HL-60 (cell line): ENCODE data around the gene EPB41L2.

ENCODE experiments used
- DNase-seq, 2 experiments: peaks; one replicate each; pipeline ENCODE4 v3.0.0-alpha.2; 2010 to 2020; ENCODE audit warnings: low read depth in 1 of 2, low spot score in 1 of 2
- H3K27ac ChIP-seq: fragments of 250-450 bp; sonication (Bioruptor Pico); replicated peaks from 2 replicates; pipeline ENCODE4 v1.5.1; 2020; ENCODE audit warnings: mild to moderate bottlenecking, moderate library complexity
- H3K27me3 ChIP-seq: fragments of 250-450 bp; sonication (Bioruptor Pico); 2 replicates; pipeline ENCODE4 v1.5.1; 2021; ENCODE audit warnings: mild to moderate bottlenecking, moderate library complexity; ENCODE audit not compliant: insufficient read depth, poor library complexity, severe bottlenecking
- H3K4me3 ChIP-seq: replicated peaks from 2 replicates; pipeline ENCODE4 v1.5.1; 2011; ENCODE audit warnings: mild to moderate bottlenecking, control low read depth, low read length; ENCODE audit not compliant: insufficient read depth
- GABPA ChIP-seq: IDR thresholded peaks from 2 replicates; pipeline ENCODE4 v1.6.1; 2012; ENCODE audit warnings: low read depth
- POLR2AphosphoS5 ChIP-seq: IDR thresholded peaks from 2 replicates; pipeline ENCODE4 v1.6.1; 2012; ENCODE audit warnings: low read depth
- REST ChIP-seq: IDR thresholded peaks from 2 replicates; pipeline ENCODE4 v1.6.1; 2012; ENCODE audit warnings: low read depth; ENCODE audit not compliant: insufficient replicate concordance
- SPI1 ChIP-seq: IDR thresholded peaks from 2 replicates; pipeline ENCODE4 v1.6.1; 2012; ENCODE audit warnings: low read depth, mild to moderate bottlenecking, borderline replicate concordance
- TF ChIP-seq, protein P1 (sequence below): IDR thresholded peaks from one replicate; pipeline ENCODE4 v1.5.1; 2011; ENCODE audit warnings: low read length, control low read depth, inconsistent platforms; ENCODE audit not compliant: insufficient read depth

Gene EPB41L2

DNA sequence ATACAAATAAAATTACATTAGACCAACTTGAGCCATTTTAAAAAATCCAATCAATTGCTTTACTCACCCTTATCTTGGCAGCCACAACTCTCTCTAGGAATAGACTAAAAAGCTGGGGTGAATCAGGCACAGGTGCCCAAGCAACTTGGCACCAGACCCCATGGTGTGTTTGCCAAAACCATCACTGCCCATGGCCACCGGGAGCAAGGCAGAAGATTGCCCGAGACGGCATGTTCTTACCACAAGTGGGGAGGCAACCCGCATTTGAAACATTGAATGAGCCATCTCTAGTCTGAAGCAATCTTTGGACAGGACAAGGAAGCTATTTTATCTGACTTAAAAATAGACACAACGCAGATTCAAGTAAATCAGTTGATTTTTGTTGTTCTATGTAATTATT, 166.8 kb downstream of the EPB41L2 start:
- DNase-seq: no peak
- TF ChIP-seq POLR2AphosphoS5 (no peak), REST (no peak), SPI1 (no peak), GABPA (no peak)
- TF ChIP-seq, protein P1, sequence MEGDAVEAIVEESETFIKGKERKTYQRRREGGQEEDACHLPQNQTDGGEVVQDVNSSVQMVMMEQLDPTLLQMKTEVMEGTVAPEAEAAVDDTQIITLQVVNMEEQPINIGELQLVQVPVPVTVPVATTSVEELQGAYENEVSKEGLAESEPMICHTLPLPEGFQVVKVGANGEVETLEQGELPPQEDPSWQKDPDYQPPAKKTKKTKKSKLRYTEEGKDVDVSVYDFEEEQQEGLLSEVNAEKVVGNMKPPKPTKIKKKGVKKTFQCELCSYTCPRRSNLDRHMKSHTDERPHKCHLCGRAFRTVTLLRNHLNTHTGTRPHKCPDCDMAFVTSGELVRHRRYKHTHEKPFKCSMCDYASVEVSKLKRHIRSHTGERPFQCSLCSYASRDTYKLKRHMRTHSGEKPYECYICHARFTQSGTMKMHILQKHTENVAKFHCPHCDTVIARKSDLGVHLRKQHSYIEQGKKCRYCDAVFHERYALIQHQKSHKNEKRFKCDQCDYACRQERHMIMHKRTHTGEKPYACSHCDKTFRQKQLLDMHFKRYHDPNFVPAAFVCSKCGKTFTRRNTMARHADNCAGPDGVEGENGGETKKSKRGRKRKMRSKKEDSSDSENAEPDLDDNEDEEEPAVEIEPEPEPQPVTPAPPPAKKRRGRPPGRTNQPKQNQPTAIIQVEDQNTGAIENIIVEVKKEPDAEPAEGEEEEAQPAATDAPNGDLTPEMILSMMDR: no peak
- Histone ChIP-seq H3K27ac (no peak overlapping the region), H3K27me3 (no peaks in the 10 kb centered on the region), H3K4me3 (no peak overlapping the region)

DNA sequence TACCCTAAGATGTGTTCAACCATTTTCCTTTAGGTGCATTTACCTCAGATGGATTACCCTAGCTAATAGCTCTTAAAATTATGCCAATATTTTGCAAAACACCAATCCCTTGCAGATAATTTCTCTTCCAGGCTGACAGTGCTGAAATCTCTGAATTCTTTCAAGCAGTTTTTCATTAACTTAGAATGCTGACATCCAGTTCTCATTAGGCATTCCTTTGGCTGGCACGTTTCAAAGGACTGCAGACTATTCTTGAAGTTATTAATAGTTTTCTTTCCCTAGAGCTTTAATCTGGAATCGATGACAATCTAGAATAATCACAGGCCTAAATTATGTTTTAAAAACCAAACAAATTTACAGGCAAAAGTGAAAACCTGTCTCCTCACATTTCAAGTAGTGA, 167.5 kb downstream of the EPB41L2 start:
- TF ChIP-seq REST: no peak
- TF ChIP-seq SPI1: no peak
- TF ChIP-seq, protein P1: no peak
- no peak for TF ChIP-seq POLR2AphosphoS5
- no peak for TF ChIP-seq GABPA
- H3K27me3 ChIP-seq: no peaks in the 10 kb centered on the region
- no peak for DNase-seq
- no peak overlapping the region for H3K27ac ChIP-seq
- no peak overlapping the region for H3K4me3 ChIP-seq

DNA sequence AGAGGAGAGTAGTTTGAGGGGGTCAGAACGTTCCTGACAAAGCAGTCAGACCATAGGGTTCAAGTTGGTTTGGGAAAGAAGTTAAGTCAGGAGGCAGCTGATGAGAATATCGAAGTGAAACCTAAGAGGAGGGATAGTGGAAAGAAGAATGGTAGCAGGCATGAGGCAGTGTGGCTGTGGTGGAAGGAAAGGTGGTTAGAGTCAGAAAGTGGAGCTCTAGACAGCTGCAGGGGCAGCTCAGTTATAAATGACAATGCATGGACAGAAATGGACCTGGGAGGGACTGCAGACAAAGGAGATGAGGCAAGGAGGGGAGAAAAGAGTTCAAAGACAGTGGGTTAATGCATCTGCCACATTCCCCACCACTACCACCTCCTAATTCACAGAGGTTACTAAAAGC, 169.3 kb downstream of the EPB41L2 start:
- no peaks in the 10 kb centered on the region for H3K27me3 ChIP-seq
- TF ChIP-seq, protein P1: no peak
- H3K4me3 ChIP-seq: no peak overlapping the region
- DNase-seq: no peak
- no peak overlapping the region for H3K27ac ChIP-seq

DNA sequence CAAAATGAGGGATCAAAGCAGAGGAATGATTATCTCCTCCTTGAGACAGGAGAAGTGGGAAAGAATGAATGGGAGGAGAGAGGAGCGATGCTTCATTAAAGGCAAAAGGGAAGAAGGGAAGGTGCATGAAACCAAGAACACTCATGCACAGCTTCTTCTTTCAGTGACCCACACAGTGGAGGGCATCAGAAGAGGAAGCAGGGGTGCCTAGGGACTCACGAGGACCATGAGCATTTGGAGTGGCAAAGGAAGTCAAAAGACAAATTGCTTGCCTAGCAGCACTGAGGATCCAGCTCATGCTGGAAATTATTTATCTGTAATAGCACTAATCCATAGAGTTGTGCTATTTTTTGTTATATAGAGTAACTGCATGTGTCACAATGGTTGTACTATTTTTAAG, 169.8 kb downstream of the EPB41L2 start:
- no peak overlapping the region for H3K27ac ChIP-seq
- H3K27me3 ChIP-seq: no peaks in the 10 kb centered on the region
- DNase-seq: no peak
- TF ChIP-seq GABPA: no peak
- TF ChIP-seq REST: no peak
- no peak for TF ChIP-seq POLR2AphosphoS5
- TF ChIP-seq SPI1: no peak
- TF ChIP-seq, protein P1: no peak
- no peak overlapping the region for H3K4me3 ChIP-seq
